ENCODE results near the gene ADORA1.

GRCh38 chr1:203163891-203164635, 36.5 kb downstream of the ADORA1 start:
- TF ChIP-seq CTCF (IDR thresholded peaks at IDR 0.05) (no peak), POLR2A (IDR thresholded peaks at IDR 0.05) (no peak)

Data from Peyer's patch (tissue), 4 donors.